Activated B cell treated with CpG ODN at 0.5 μM for 24 hours (primary cell): Measurements from ENCODE around the gene HDAC9. TPM values are rescaled to one million over a fixed set of nuclear protein-coding genes. Genes with fewer than 3 reads are reported as not detected.
"Not testable (repeated sequence)": the region's sequence is repeated elsewhere in the genome, so short reads cannot be mapped to it uniquely, and the experiment has no call there.

Experiments
- ATAC-seq: fragments of 200-7000 bp; cut with Tn5 transposase; one replicate; pipeline ENCODE4 v1.10.0; 2021; ENCODE audit warnings: low read depth, mild to moderate bottlenecking, moderate library complexity
- CTCF ChIA-PET: fragments of 350-600 bp; sonication (Branson Sonifier 250); formaldehyde crosslinking; loops from one replicate; lab custom pipeline; 2021; ENCODE audit warnings: antibody characterized with exemption; lab: Charles Lee
- POLR2A ChIA-PET: fragments of 350-600 bp; sonication (Branson Sonifier 250); formaldehyde crosslinking; loops from one replicate; lab custom pipeline; 2021; ENCODE audit warnings: antibody characterized with exemption; lab: Charles Lee
- DNase-seq: peaks from one replicate; pipeline ENCODE4 v3.0.0; 2022
- H3K27ac Mint-ChIP-seq: one replicate; pipeline ENCODE4 v1.8.0; 2020; ENCODE audit warnings: mixed read lengths
- H3K27me3 Mint-ChIP-seq: one replicate; pipeline ENCODE4 v1.8.0; 2021; ENCODE audit warnings: mixed read lengths
- H3K36me3 Mint-ChIP-seq: one replicate; pipeline ENCODE4 v1.8.0; 2021; ENCODE audit warnings: low read depth, mixed read lengths
- H3K4me1 Mint-ChIP-seq: one replicate; pipeline ENCODE4 v1.8.0; 2021; ENCODE audit warnings: mixed read lengths
- H3K4me3 Mint-ChIP-seq: one replicate; pipeline ENCODE4 v1.8.0; 2020; ENCODE audit warnings: mild to moderate bottlenecking, mixed read lengths
- H3K9me3 Mint-ChIP-seq: one replicate; pipeline ENCODE4 v1.8.0; 2020; ENCODE audit warnings: mixed read lengths
- CTCF ChIP-seq: fragments of 200-600 bp; IDR thresholded peaks from one replicate; pipeline ENCODE4 v1.8.0; 2022; ENCODE audit warnings: antibody characterized with exemption, mild to moderate bottlenecking
- intact Hi-C: fragments of 100-400 bp; cut with micrococcal nuclease; formaldehyde crosslinking; loops from one replicate; pipeline ENCODE4 v1.15.1; 2024
- total RNA-seq: library from RNA; stranded (reverse); gene quantifications from 2 replicates; pipeline ENCODE4 v1.2.3, GENCODE V29; 2022

HDAC9 gene
- total RNA-seq, 1 donor from 2014 or later, result 149 TPM

DNA sequence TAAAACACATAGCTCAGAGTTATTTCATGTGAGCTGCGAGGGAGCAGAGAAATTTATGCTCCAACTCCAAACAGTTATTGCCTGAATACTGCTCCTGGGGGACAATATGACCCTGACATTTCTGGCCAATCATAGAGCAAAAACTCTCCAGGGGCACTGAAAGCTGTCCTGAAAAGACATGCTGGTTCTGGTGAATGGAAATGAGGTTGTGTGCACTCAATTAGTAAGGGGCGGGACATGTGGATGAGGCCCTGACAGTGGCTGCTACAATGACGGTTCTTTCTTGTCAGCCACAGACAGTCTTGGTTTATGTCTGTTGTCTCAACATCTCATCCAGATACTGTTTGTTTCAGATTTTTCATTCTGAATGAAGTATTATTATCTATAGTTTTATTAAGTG, 470.1 kb downstream of the HDAC9 start:
- POLR2A ChIA-PET, result no interaction called here
- CTCF ChIA-PET, result no interaction called here
- Mint-ChIP-seq H3K27ac (no peak overlapping the region), H3K36me3 (no peaks in the 10 kb centered on the region), H3K27me3 (no peaks in the 10 kb centered on the region), H3K9me3 (no peaks in the 10 kb centered on the region), H3K4me1 (no peaks in the 10 kb centered on the region), H3K4me3 (no peak overlapping the region)
- DNase-seq (no peak), ATAC-seq (no peak)
- TF ChIP-seq CTCF, result no peak
- intact Hi-C loops, result no loop called here

GRCh38 chr7:18967755-18968154, 472.2 kb downstream of the HDAC9 start:
- H3K4me1 Mint-ChIP-seq, intact Hi-C loops, H3K27ac Mint-ChIP-seq, POLR2A ChIA-PET, ATAC-seq, H3K9me3 Mint-ChIP-seq, H3K27me3 Mint-ChIP-seq, H3K36me3 Mint-ChIP-seq, DNase-seq, H3K4me3 Mint-ChIP-seq: not testable (repeated sequence)
- CTCF ChIA-PET, result interaction anchor here (0.6 kb wide), 1 partner anchor 42 kb away, joined by 3 read pairs; no protein-coding TSS in a partner anchor

DNA sequence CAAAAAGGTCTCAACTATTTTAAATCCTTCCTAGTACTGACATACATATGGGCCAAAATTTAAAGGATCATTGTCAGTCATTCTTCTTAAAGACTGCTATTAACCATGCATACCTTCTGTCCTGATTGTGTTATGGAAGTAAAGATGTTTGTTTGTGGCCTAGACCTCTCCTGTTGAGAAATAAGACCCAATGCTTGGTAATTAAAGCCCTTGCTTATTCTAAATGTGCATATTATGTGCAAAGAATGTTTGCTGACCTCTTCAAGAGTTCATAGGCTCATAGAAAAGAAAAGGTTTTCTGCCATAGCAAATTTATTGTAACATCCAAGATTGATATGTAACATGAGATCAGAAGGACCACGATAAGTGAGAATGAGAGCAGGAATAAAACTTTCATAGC, 476.3 kb downstream of the HDAC9 start:
- no peaks in the 10 kb centered on the region for H3K9me3 Mint-ChIP-seq
- H3K36me3 Mint-ChIP-seq, result peaks cover 10% of the 10 kb centered on the region
- H3K27me3 Mint-ChIP-seq, result no peaks in the 10 kb centered on the region
- no peak overlapping the region for H3K27ac Mint-ChIP-seq
- no peaks in the 10 kb centered on the region for H3K4me1 Mint-ChIP-seq
- POLR2A ChIA-PET, result no interaction called here
- CTCF ChIA-PET, result no interaction called here
- TF ChIP-seq CTCF, result no peak
- intact Hi-C loops, result no loop called here
- DNase-seq (no peak), ATAC-seq (no peak)
- no peak overlapping the region for H3K4me3 Mint-ChIP-seq

DNA sequence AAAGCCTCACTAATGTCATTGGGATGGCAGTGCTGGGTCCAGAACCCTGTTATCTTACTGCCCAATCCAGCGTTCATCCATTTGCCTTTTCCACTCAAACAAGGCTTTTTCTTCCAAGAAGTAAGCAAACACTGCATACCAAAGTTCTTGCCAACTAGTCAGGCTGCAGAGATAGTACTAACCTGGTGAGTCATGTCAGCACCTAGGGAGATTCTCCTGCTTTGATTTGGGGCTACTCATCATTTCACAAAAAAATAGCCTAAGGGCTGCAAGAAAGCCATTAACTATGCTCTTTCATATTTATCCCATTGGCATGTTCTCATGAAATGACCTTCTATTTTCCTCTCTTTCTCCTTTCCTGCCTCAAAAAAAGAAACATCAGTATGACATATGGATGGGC, 479.3 kb downstream of the HDAC9 start:
- ATAC-seq, result no peak
- Mint-ChIP-seq H3K4me3 (no peak overlapping the region), H3K27ac (no peak overlapping the region), H3K36me3 (peaks cover 10% of the 10 kb centered on the region), H3K9me3 (no peaks in the 10 kb centered on the region), H3K4me1 (no peaks in the 10 kb centered on the region), H3K27me3 (no peaks in the 10 kb centered on the region)
- no peak for DNase-seq
- CTCF ChIA-PET, result no interaction called here
- no peak for TF ChIP-seq CTCF
- intact Hi-C loops, result no loop called here
- POLR2A ChIA-PET, result no interaction called here

DNA sequence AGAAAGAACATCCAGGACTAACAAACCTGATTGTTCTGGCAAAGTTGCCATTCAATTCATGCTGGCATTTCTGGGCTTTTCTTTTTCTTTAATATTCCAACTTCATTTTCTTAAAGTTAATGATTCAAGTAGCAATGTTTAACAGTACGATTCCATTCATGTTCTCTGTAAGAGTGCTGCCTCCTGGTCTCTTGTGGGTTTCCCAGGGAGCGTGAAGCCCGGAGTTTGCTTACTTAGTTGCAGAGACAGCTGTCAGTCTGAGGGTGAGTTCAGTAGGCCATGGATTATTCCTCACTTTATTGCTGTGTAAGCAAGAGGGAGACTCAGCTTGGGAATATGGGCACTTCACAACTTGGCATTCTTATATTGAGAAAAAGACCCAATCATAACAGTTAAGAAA, 479.7 kb downstream of the HDAC9 start:
- DNase-seq, result no peak
- ATAC-seq, result no peak
- H3K9me3 Mint-ChIP-seq, result no peaks in the 10 kb centered on the region
- no peaks in the 10 kb centered on the region for H3K4me1 Mint-ChIP-seq
- H3K27me3 Mint-ChIP-seq, result no peaks in the 10 kb centered on the region
- no peak overlapping the region for H3K27ac Mint-ChIP-seq
- ChIA-PET CTCF (no interaction called here), POLR2A (no interaction called here)
- intact Hi-C loops, result no loop called here
- H3K4me3 Mint-ChIP-seq, result no peak overlapping the region
- peaks cover 10% of the 10 kb centered on the region for H3K36me3 Mint-ChIP-seq
- TF ChIP-seq CTCF, result no peak

- H3K9me3 Mint-ChIP-seq, result no peaks in the 10 kb centered on the region
- no peaks in the 10 kb centered on the region for H3K27me3 Mint-ChIP-seq
- peaks cover 10% of the 10 kb centered on the region for H3K36me3 Mint-ChIP-seq
- TF ChIP-seq CTCF, result no peak
- DNase-seq, result no peak
- intact Hi-C loops, result no loop called here
- no peak overlapping the region for H3K4me3 Mint-ChIP-seq
- POLR2A ChIA-PET, result no interaction called here
- ATAC-seq, result no peak
- no peaks in the 10 kb centered on the region for H3K4me1 Mint-ChIP-seq
- CTCF ChIA-PET, result no interaction called here
- H3K27ac Mint-ChIP-seq, result no peak overlapping the region
Measured at GRCh38 chr7:18975689-18976280, 480.2 kb downstream of the HDAC9 start.
